A673 (cell line): ENCODE data around the gene CHAF1A. TPM values are rescaled to one million over a fixed set of nuclear protein-coding genes. Genes with fewer than 3 reads are reported as not detected.
A peak's percentile ranks its signal among the peaks of the same experiment; 100 is the strongest.

Source experiments
- BruUV-seq: library from RNA; stranded (reverse); fragments of 400-500 nt; replicated peaks from 2 replicates; lab custom pipeline; 2021; lab: Mats Ljungman, UMichigan
- CTCF ChIA-PET: fragments of 300-600 bp; sonication (Branson Sonifier 250); formaldehyde crosslinking; loops from one replicate; lab custom pipeline; 2022; ENCODE audit warnings: antibody characterized with exemption; lab: Charles Lee
- POLR2A ChIA-PET: fragments of 300-600 bp; sonication (Branson Sonifier 250); formaldehyde crosslinking; loops from one replicate; lab custom pipeline; 2022; ENCODE audit warnings: antibody characterized with exemption; ENCODE audit not compliant: low non-redundant PET; lab: Charles Lee
- DNase-seq: peaks from one replicate; pipeline ENCODE4 v3.0.0-alpha.2; 2015; ENCODE audit warnings: low spot score
- H3K27ac ChIP-seq: fragments of 200-600 bp; sonication (generic); 2 replicates; pipeline ENCODE4 v1.5.1; 2016; ENCODE audit warnings: mixed run types, low read depth, mild to moderate bottlenecking, mixed read lengths, antibody characterized with exemption, low read length; ENCODE audit not compliant: poor library complexity, severe bottlenecking
- H3K27me3 ChIP-seq: fragments of 200-600 bp; sonication (generic); replicated peaks from 2 replicates; pipeline ENCODE4 v1.6.1; 2017; ENCODE audit warnings: mixed run types, low read depth, mild to moderate bottlenecking, mixed read lengths, antibody characterized with exemption, low read length; ENCODE audit not compliant: insufficient read depth, poor library complexity
- H3K36me3 ChIP-seq: fragments of 200-600 bp; sonication (generic); 2 replicates; pipeline ENCODE4 v1.6.1; 2016; ENCODE audit warnings: mixed run types, mild to moderate bottlenecking, mixed read lengths, antibody characterized with exemption, low read length; ENCODE audit not compliant: insufficient read depth, poor library complexity, severe bottlenecking
- H3K4me1 ChIP-seq: fragments of 200-600 bp; sonication (generic); 2 replicates; pipeline ENCODE4 v1.6.1; 2017; ENCODE audit warnings: mixed run types, mild to moderate bottlenecking, mixed read lengths, antibody characterized with exemption, low read length; ENCODE audit not compliant: insufficient read depth, poor library complexity, severe bottlenecking
- H3K4me3 ChIP-seq: fragments of 200-600 bp; sonication (generic); 2 replicates; pipeline ENCODE4 v1.5.1; 2016; ENCODE audit warnings: low read depth, mixed run types, mild to moderate bottlenecking, mixed read lengths, low read length; ENCODE audit not compliant: poor library complexity, severe bottlenecking
- H3K9me3 ChIP-seq: fragments of 200-600 bp; sonication (generic); 2 replicates; pipeline ENCODE4 v1.6.1; 2016; ENCODE audit warnings: mixed run types, low read depth, mild to moderate bottlenecking, mixed read lengths, antibody characterized with exemption, low read length; ENCODE audit not compliant: poor library complexity, severe bottlenecking
- EZH2 ChIP-seq: fragments of 200-600 bp; sonication (generic); IDR thresholded peaks from 2 replicates; pipeline ENCODE4 v1.6.1; 2017; ENCODE audit warnings: borderline replicate concordance, low read depth, mild to moderate bottlenecking, mixed read lengths, antibody characterized with exemption, low read length; ENCODE audit not compliant: poor library complexity, severe bottlenecking
- intact Hi-C: fragments of 100-400 bp; cut with micrococcal nuclease; formaldehyde crosslinking; loops from one replicate; pipeline ENCODE4 v1.10.0; 2022; ENCODE audit not compliant: unreplicated experiment
- total RNA-seq: library from RNA; stranded (reverse); gene quantifications from 2 replicates; pipeline ENCODE4 v1.2.3, GENCODE V29; 2021
- TF ChIP-seq, protein P1 (sequence below): fragments of 300-800, 200-600 bp; sonication (generic); conservative IDR thresholded peaks from 2 replicates; pipeline ENCODE4 v1.5.1; 2017; ENCODE audit warnings: low read depth, mild to moderate bottlenecking, antibody characterized with exemption, low read length, moderate library complexity, mixed read lengths

Gene CHAF1A
- total RNA-seq, 1 experiment from 2014 or later: 115 TPM

GRCh38 chr19:4360641-4361151 lies 41.7 kb upstream of the CHAF1A start:
- Histone ChIP-seq H3K27ac (peak overlapping the region; percentile 5), H3K36me3 (peaks cover 49% of the 10 kb centered on the region), H3K9me3 (no peaks in the 10 kb centered on the region), H3K4me1 (no peaks in the 10 kb centered on the region), H3K27me3 (no peaks in the 10 kb centered on the region), H3K4me3 (no peak overlapping the region)
- BruUV-seq: TSS peak; percentile 75
- POLR2A ChIA-PET: no interaction called here
- TF ChIP-seq, protein P1, sequence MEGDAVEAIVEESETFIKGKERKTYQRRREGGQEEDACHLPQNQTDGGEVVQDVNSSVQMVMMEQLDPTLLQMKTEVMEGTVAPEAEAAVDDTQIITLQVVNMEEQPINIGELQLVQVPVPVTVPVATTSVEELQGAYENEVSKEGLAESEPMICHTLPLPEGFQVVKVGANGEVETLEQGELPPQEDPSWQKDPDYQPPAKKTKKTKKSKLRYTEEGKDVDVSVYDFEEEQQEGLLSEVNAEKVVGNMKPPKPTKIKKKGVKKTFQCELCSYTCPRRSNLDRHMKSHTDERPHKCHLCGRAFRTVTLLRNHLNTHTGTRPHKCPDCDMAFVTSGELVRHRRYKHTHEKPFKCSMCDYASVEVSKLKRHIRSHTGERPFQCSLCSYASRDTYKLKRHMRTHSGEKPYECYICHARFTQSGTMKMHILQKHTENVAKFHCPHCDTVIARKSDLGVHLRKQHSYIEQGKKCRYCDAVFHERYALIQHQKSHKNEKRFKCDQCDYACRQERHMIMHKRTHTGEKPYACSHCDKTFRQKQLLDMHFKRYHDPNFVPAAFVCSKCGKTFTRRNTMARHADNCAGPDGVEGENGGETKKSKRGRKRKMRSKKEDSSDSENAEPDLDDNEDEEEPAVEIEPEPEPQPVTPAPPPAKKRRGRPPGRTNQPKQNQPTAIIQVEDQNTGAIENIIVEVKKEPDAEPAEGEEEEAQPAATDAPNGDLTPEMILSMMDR: no peak
- TF ChIP-seq EZH2: no peak
- no peak for DNase-seq
- CTCF ChIA-PET: no interaction called here
- intact Hi-C loops: no loop called here

GRCh38 chr19:4361152-4362046 lies 41.0 kb upstream of the CHAF1A start:
- CTCF ChIA-PET: interaction anchor here (0.8 to 0.9 kb wide), 2 partner anchors 9 to 32 kb away, joined by 3 to 7 read pairs; no protein-coding TSS in a partner anchor
- TF ChIP-seq, protein P1: no peak
- TF ChIP-seq EZH2: no peak
- no peak for DNase-seq
- Histone ChIP-seq H3K9me3 (no peaks in the 10 kb centered on the region), H3K4me3 (no peak overlapping the region), H3K4me1 (no peaks in the 10 kb centered on the region), H3K27me3 (no peaks in the 10 kb centered on the region), H3K27ac (no peak overlapping the region), H3K36me3 (peaks cover 56% of the 10 kb centered on the region)
- POLR2A ChIA-PET: no interaction called here
- intact Hi-C loops: no loop called here
- no TSS peak for BruUV-seq

GRCh38 chr19:4362101-4362828 lies 40.2 kb upstream of the CHAF1A start:
- Histone ChIP-seq H3K4me1 (no peaks in the 10 kb centered on the region), H3K36me3 (peaks cover 51% of the 10 kb centered on the region), H3K9me3 (no peaks in the 10 kb centered on the region), H3K27me3 (no peaks in the 10 kb centered on the region), H3K27ac (peak overlapping the region; percentile 16), H3K4me3 (no peak overlapping the region)
- no peak for DNase-seq
- CTCF ChIA-PET: interaction anchor here (0.8 to 0.9 kb wide), 2 partner anchors 10 to 31 kb away, joined by 3 to 7 read pairs; no protein-coding TSS in a partner anchor
- no TSS peak for BruUV-seq
- POLR2A ChIA-PET: no interaction called here
- intact Hi-C loops: no loop called here
- TF ChIP-seq, protein P1: no peak
- no peak for TF ChIP-seq EZH2
